ENCODE results near the gene SPAG8.

- TF ChIP-seq FOXK2 (IDR thresholded peaks at IDR 0.05) (no peak), ARNT (IDR thresholded peaks at IDR 0.05) (no peak), ELF4 (IDR thresholded peaks at IDR 0.05) (no peak), L3MBTL2 (conservative IDR thresholded peaks at IDR 0.05) (no peak), SUZ12 (IDR thresholded peaks at IDR 0.05) (no peak), BHLHE40 (IDR thresholded peaks at IDR 0.05; ENCODE audit: borderline replicate concordance) (no peak), ZNF384 (IDR thresholded peaks at IDR 0.05) (no peak), HDGF (IDR thresholded peaks at IDR 0.05; ENCODE audit: borderline replicate concordance) (no peak), NFRKB (IDR thresholded peaks at IDR 0.05) (no peak), FOXM1 (IDR thresholded peaks at IDR 0.05; ENCODE audit: borderline replicate concordance) (no peak), TARDBP (IDR thresholded peaks at IDR 0.05) (no peak)
Observed at GRCh38 chr9:35763803-35764202, 48.3 kb downstream of the SPAG8 start.

Measured in HEK293T (cell line).